Mesenchymal stem cell (in vitro differentiated cells and primary cell): ENCODE data around the gene PRDM1.

Source experiments
- DNase-seq: peaks from one replicate; pipeline ENCODE4 v3.0.0-alpha.2; 2013
- H2AFZ ChIP-seq: one replicate; pipeline ENCODE4 v1.6.1; 2013; ENCODE audit warnings: low read depth, mild to moderate bottlenecking, control low read depth, inconsistent platforms, low read length, moderate library complexity
- H2AK5ac ChIP-seq: 2 replicates; pipeline ENCODE4 v1.6.1; 2013; ENCODE audit warnings: low read length, moderate library complexity, mild to moderate bottlenecking, inconsistent platforms; ENCODE audit not compliant: severe bottlenecking
- H2BK120ac ChIP-seq: one replicate; pipeline ENCODE4 v1.6.1; 2013; ENCODE audit warnings: low read depth, mild to moderate bottlenecking, inconsistent platforms, low read length, moderate library complexity
- H2BK12ac ChIP-seq, 2 experiments: one replicate each; pipeline ENCODE4 v1.6.1; 2013; ENCODE audit warnings: inconsistent platforms in 2 of 2, low read length in 2 of 2, mild to moderate bottlenecking in 2 of 2, moderate library complexity in 2 of 2, control low read depth in 1 of 2
- H2BK15ac ChIP-seq: one replicate; pipeline ENCODE4 v1.6.1; 2013; ENCODE audit warnings: mild to moderate bottlenecking, low read depth, inconsistent platforms; ENCODE audit not compliant: poor library complexity, severe bottlenecking
- H2BK5ac ChIP-seq: 2 replicates; pipeline ENCODE4 v1.6.1; 2013; ENCODE audit warnings: low read depth, mild to moderate bottlenecking, low read length, control low read depth, inconsistent platforms; ENCODE audit not compliant: poor library complexity, severe bottlenecking
- H3K14ac ChIP-seq, 2 experiments: one replicate each; pipeline ENCODE4 v1.6.1; 2013; ENCODE audit warnings: inconsistent platforms in 2 of 2, low read length in 2 of 2, control low read depth in 1 of 2, mild to moderate bottlenecking in 1 of 2, moderate library complexity in 1 of 2
- H3K18ac ChIP-seq, 2 experiments: one replicate each; pipeline ENCODE4 v1.6.1; 2013; ENCODE audit warnings: inconsistent platforms in 2 of 2, low read length in 2 of 2, control low read depth in 1 of 2, low read depth in 1 of 2, mild to moderate bottlenecking in 1 of 2
- H3K23ac ChIP-seq, 2 experiments: one replicate each; pipeline ENCODE4 v1.6.1; 2013; ENCODE audit warnings: inconsistent platforms in 2 of 2, low read length in 2 of 2, mild to moderate bottlenecking in 2 of 2, moderate library complexity in 2 of 2, control low read depth in 1 of 2
- H3K27ac ChIP-seq: 2 replicates; pipeline ENCODE4 v1.5.1; 2013; ENCODE audit warnings: mild to moderate bottlenecking, moderate library complexity, low read length, control low read depth, inconsistent platforms; ENCODE audit not compliant: poor library complexity, severe bottlenecking
- H3K27me3 ChIP-seq, 2 experiments: 2 replicates each; pipeline versions ENCODE4 v1.6.1 to v1.7.0; 2013; ENCODE audit warnings: low read length in 2 of 2, mild to moderate bottlenecking in 2 of 2, moderate library complexity in 2 of 2, control low read depth in 1 of 2, inconsistent platforms in 1 of 2; ENCODE audit not compliant: control insufficient read depth in 1 of 2, insufficient read depth in 1 of 2
- H3K36me3 ChIP-seq, 2 experiments: 2 replicates each; pipeline versions ENCODE4 v1.6.1 to v1.7.0; 2013; ENCODE audit warnings: low read length in 2 of 2, control low read depth in 1 of 2, inconsistent platforms in 1 of 2, low read depth in 1 of 2, mild to moderate bottlenecking in 1 of 2; ENCODE audit not compliant: insufficient read depth in 2 of 2, control insufficient read depth in 1 of 2
- H3K4ac ChIP-seq, 2 experiments: one replicate each; pipeline ENCODE4 v1.6.1; 2013; ENCODE audit warnings: inconsistent platforms in 2 of 2, low read length in 2 of 2, mild to moderate bottlenecking in 2 of 2, moderate library complexity in 2 of 2, control low read depth in 1 of 2, low read depth in 1 of 2
- H3K4me1 ChIP-seq: 2 replicates; pipeline ENCODE4 v1.6.1; 2013; ENCODE audit warnings: low read depth, low read length, control low read depth; ENCODE audit not compliant: control insufficient read depth, insufficient read depth
- H3K4me2 ChIP-seq: 2 replicates; pipeline ENCODE4 v1.6.1; 2013; ENCODE audit warnings: low read length, mild to moderate bottlenecking, inconsistent platforms; ENCODE audit not compliant: poor library complexity, severe bottlenecking
- H3K4me3 ChIP-seq, 2 experiments: 2 replicates each; pipeline versions ENCODE4 v1.5.1 to v1.7.0; 2013; ENCODE audit warnings: low read length in 2 of 2, mild to moderate bottlenecking in 2 of 2, control low read depth in 1 of 2, low read depth in 1 of 2; ENCODE audit not compliant: insufficient read depth in 1 of 2
- H3K79me1 ChIP-seq: replicated peaks from 2 replicates; pipeline ENCODE4 v1.6.1; 2013; ENCODE audit warnings: mild to moderate bottlenecking, control low read depth, low read length, inconsistent platforms; ENCODE audit not compliant: poor library complexity, severe bottlenecking
- H3K9ac ChIP-seq: 2 replicates; pipeline ENCODE4 v1.7.0; 2013; ENCODE audit warnings: mild to moderate bottlenecking, low read length, moderate library complexity
- H3K9me3 ChIP-seq: 2 replicates; pipeline ENCODE4 v1.7.0; 2013; ENCODE audit warnings: mild to moderate bottlenecking, low read length; ENCODE audit not compliant: control insufficient read depth
- H4K8ac ChIP-seq: one replicate; pipeline ENCODE4 v1.6.1; 2013; ENCODE audit warnings: inconsistent platforms, mild to moderate bottlenecking, low read length, moderate library complexity
- H4K91ac ChIP-seq: one replicate; pipeline ENCODE4 v1.6.1; 2013; ENCODE audit warnings: mild to moderate bottlenecking, low read length, inconsistent platforms
- WGBS: methylation state at CpG from one replicate; pipeline ENCODE4 v1.1.7; 2013; ENCODE audit warnings: mixed read lengths; 5-methylcytosine and 5-hydroxymethylcytosine counted together

The PRDM1 gene

GRCh38 chr6:106080763-106081095 lies 5.4 kb upstream of the PRDM1 start:
- no peak overlapping the region for H3K4me2 ChIP-seq
- H3K4ac ChIP-seq, result no peak overlapping the region
- no peaks in the 10 kb centered on the region for H3K27me3 ChIP-seq
- H2AK5ac ChIP-seq, result no peak overlapping the region
- H4K8ac ChIP-seq, result no peak overlapping the region
- no peak for DNase-seq
- H3K9ac ChIP-seq, result no peak overlapping the region
- H3K36me3 ChIP-seq, result no peaks in the 10 kb centered on the region
- H3K14ac ChIP-seq, result no peak overlapping the region
- no peak overlapping the region for H3K23ac ChIP-seq
- H2AFZ ChIP-seq, result no peak overlapping the region
- H3K4me3 ChIP-seq, result no peak overlapping the region
- no peak overlapping the region for H2BK15ac ChIP-seq
- H2BK12ac ChIP-seq, result no peak overlapping the region
- 88% methylated on average over 3 of the region's 3 CpGs for WGBS
- no peak overlapping the region for H3K27ac ChIP-seq
- H3K4me1 ChIP-seq, result peaks cover 2% of the 10 kb centered on the region
- no peak overlapping the region for H2BK5ac ChIP-seq
- no peak overlapping the region for H4K91ac ChIP-seq
- no peak overlapping the region for H2BK120ac ChIP-seq
- no peak overlapping the region for H3K18ac ChIP-seq
- H3K9me3 ChIP-seq, result no peaks in the 10 kb centered on the region
- H3K79me1 ChIP-seq, result no peaks in the 10 kb centered on the region

GRCh38 chr6:106081715-106082114 lies 4.4 kb upstream of the PRDM1 start:
- Histone ChIP-seq H3K14ac (no peak overlapping the region), H2BK120ac (no peak overlapping the region)
- 97% methylated on average over 3 of the region's 4 CpGs for WGBS

GRCh38 chr6:106082735-106083398 lies 3.3 kb upstream of the PRDM1 start:
- Histone ChIP-seq H3K9me3 (no peaks in the 10 kb centered on the region), H2BK120ac (no peak overlapping the region), H3K4me1 (peaks cover 6% of the 10 kb centered on the region), H3K4me2 (no peak overlapping the region), H2BK15ac (no peak overlapping the region), H3K23ac (no peak overlapping the region), H2AFZ (no peak overlapping the region), H3K18ac (peak overlapping the region in 1 of 2 experiments; percentile 49), H3K14ac (no peak overlapping the region), H3K4ac (peak overlapping the region in 1 of 2 experiments; percentile 66), H3K36me3 (no peaks in the 10 kb centered on the region), H3K4me3 (no peak overlapping the region), H3K9ac (no peak overlapping the region), H3K79me1 (no peaks in the 10 kb centered on the region), H2BK12ac (peak overlapping the region in 1 of 2 experiments; percentile 93), H3K27me3 (no peaks in the 10 kb centered on the region), H2AK5ac (no peak overlapping the region), H2BK5ac (no peak overlapping the region), H4K8ac (no peak overlapping the region), H3K27ac (no peak overlapping the region), H4K91ac (no peak overlapping the region)
- 29% methylated on average over 4 of the region's 6 CpGs for WGBS
- peak; percentile 72 for DNase-seq

More at GRCh38 chr6:106081715-106082114, 4.4 kb upstream of the PRDM1 start:
- no peak overlapping the region for H2AFZ ChIP-seq
- no peak overlapping the region for H3K23ac ChIP-seq
- no peak overlapping the region for H3K9ac ChIP-seq
- H3K9me3 ChIP-seq, result no peaks in the 10 kb centered on the region
- H2BK12ac ChIP-seq, result peak overlapping the region in 1 of 2 experiments; percentile 17
- peaks cover 2% of the 10 kb centered on the region for H3K4me1 ChIP-seq
- H4K91ac ChIP-seq, result no peak overlapping the region
- H3K4ac ChIP-seq, result no peak overlapping the region
- no peak overlapping the region for H3K18ac ChIP-seq
- no peak for DNase-seq
- H3K4me3 ChIP-seq, result no peak overlapping the region
- H3K27me3 ChIP-seq, result no peaks in the 10 kb centered on the region
- H3K27ac ChIP-seq, result no peak overlapping the region
- H2BK5ac ChIP-seq, result no peak overlapping the region
- H2BK15ac ChIP-seq, result no peak overlapping the region
- no peak overlapping the region for H3K4me2 ChIP-seq
- H2AK5ac ChIP-seq, result no peak overlapping the region
- no peak overlapping the region for H4K8ac ChIP-seq
- no peaks in the 10 kb centered on the region for H3K79me1 ChIP-seq
- H3K36me3 ChIP-seq, result no peaks in the 10 kb centered on the region

- no CpG with 5 or more reads among the region's 2 CpGs for WGBS
- Histone ChIP-seq H3K79me1 (no peaks in the 10 kb centered on the region), H2AFZ (no peak overlapping the region), H3K36me3 (no peaks in the 10 kb centered on the region), H3K14ac (no peak overlapping the region), H3K9ac (peak overlapping the region; percentile 82), H4K91ac (no peak overlapping the region), H4K8ac (peak overlapping the region; percentile 27), H2BK15ac (no peak overlapping the region), H3K4me2 (no peak overlapping the region), H3K18ac (no peak overlapping the region), H3K4me3 (no peak overlapping the region), H3K4ac (no peak overlapping the region), H3K4me1 (peaks cover 6% of the 10 kb centered on the region), H3K23ac (no peak overlapping the region), H2BK12ac (peak overlapping the region; percentile 49 to 65), H3K27ac (no peak overlapping the region), H2BK120ac (no peak overlapping the region), H2BK5ac (no peak overlapping the region), H3K9me3 (no peaks in the 10 kb centered on the region), H3K27me3 (no peaks in the 10 kb centered on the region), H2AK5ac (no peak overlapping the region)
- DNase-seq, result no peak
Observed at GRCh38 chr6:106083618-106084017, 2.5 kb upstream of the PRDM1 start.
